MG63 (cell line): ENCODE data around the gene PGBD4. TPM values are rescaled to one million over a fixed set of nuclear protein-coding genes. Genes with fewer than 3 reads are reported as not detected.

ENCODE experiments used
- DNase-seq: peaks from one replicate; pipeline ENCODE4 v3.0.0-alpha.2; 2020
- H3K27me3 ChIP-seq: fragments of 250-450 bp; sonication (Bioruptor Pico); 2 replicates; pipeline ENCODE4 v1.5.1; 2020; ENCODE audit warnings: mild to moderate bottlenecking, moderate library complexity
- H3K36me3 ChIP-seq: fragments of 250-450 bp; sonication (Bioruptor Pico); 2 replicates; pipeline ENCODE4 v1.5.1; 2020; ENCODE audit warnings: mild to moderate bottlenecking, moderate library complexity
- H3K4me3 ChIP-seq: fragments of 250-450 bp; sonication (Bioruptor Pico); 2 replicates; pipeline ENCODE4 v1.5.1; 2020; ENCODE audit warnings: mild to moderate bottlenecking, moderate library complexity
- H3K9me3 ChIP-seq: fragments of 250-450 bp; sonication (Bioruptor Pico); 2 replicates; pipeline ENCODE4 v1.5.1; 2020; ENCODE audit warnings: mild to moderate bottlenecking, moderate library complexity
- total RNA-seq: library from RNA; depleted of rRNA; stranded (reverse); fragments of >200 nt; shearing (Covaris generic); gene quantifications from 2 replicates; pipeline ENCODE4 v1.2.3, GENCODE V29; 2014; ENCODE audit warnings: low replicate concordance; rRNA removed

Gene PGBD4
- total RNA-seq = 0.76 and 1.6 TPM in 2 replicates

DNA sequence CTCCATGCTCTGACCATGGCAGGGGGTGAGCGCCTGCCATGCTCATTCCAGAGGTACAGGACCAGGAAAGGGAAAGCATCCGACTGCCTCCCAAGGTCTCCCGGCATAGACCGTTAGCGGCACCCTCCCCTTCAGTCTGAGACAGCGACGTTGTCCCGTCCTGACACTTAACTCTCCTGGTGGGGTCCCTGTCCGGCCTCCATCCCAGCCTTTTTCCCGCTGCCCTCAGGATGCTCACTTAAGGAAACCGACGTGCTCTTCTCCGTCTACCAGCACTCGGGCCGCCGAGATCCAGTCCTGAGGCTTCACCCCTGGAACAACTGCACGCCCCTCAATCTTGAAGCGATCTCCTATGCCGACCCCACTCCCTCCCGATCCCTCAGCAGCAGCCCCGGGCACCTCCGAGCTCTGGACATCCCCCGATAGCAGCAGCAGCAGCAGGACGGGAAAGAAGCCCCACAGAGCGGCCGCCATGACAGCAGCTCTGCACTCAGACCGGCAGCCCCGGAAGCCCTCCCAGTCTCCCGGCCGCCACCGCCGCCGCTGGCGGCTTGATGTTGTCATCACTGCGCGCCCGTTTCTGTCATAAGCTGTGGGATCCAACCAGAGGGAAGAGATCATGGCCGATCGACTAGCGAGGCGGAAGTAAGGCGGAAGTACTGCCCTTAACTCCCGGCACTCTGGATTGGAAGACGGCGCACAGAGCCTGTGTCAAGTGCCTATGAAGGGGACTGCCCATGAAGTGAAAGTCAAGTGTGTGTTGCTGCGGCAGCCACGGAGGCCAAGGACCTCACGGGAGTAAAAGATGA is at the start of gene PGBD4, which contains the start of gene EMC7:
Gene PGBD4, plus strand, starts transcription at position 718 of the 809 bp plus-strand sequence. CDS start 449 bp downstream, outside the sequence.
Gene EMC7, minus strand, starts transcription at position 497 of the 809 bp plus-strand sequence. Its CDS starts 23 bp downstream, at position 474.
- peak; percentile 97 for DNase-seq
- no peaks in the 10 kb centered on the region for H3K9me3 ChIP-seq
- H3K36me3 ChIP-seq = no peaks in the 10 kb centered on the region; the same call in 1 of the 2 replicates
- H3K27me3 ChIP-seq = no peaks in the 10 kb centered on the region
- H3K4me3 ChIP-seq = peak within 1 kb of the TSS; percentile 98

DNA sequence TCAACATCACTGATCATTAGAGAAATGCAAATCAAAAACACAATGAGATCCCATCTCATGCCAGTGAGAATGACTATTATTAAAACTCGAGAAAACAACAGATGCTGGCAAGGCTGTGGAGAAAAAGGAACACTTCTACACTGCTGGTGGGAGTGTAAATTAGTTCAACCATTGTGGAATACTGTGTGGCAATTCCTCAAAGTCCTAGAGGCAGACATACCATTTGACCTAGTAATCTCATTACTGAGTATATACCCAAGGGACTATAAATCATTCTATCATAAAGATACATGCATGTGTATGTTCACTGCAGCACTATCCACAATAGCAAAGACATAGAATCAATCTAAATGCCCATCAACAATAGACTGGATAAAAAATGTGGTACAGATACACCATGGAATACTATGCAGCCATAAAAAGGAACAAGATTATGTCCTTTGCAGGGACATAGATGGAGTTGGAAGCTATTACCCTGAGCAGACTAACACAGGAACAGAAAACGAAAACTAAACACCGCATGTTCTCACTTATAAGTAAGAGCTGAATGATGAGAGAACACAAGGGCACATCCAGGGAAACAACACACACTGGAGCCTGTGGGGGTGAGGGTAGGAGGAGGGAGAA is 47.7 kb upstream of the PGBD4 start:
- no peak for DNase-seq
- H3K9me3 ChIP-seq = peaks cover 13% of the 10 kb centered on the region
- H3K36me3 ChIP-seq = no peaks in the 10 kb centered on the region
- no peaks in the 10 kb centered on the region for H3K27me3 ChIP-seq
- H3K4me3 ChIP-seq = no peak overlapping the region

DNA sequence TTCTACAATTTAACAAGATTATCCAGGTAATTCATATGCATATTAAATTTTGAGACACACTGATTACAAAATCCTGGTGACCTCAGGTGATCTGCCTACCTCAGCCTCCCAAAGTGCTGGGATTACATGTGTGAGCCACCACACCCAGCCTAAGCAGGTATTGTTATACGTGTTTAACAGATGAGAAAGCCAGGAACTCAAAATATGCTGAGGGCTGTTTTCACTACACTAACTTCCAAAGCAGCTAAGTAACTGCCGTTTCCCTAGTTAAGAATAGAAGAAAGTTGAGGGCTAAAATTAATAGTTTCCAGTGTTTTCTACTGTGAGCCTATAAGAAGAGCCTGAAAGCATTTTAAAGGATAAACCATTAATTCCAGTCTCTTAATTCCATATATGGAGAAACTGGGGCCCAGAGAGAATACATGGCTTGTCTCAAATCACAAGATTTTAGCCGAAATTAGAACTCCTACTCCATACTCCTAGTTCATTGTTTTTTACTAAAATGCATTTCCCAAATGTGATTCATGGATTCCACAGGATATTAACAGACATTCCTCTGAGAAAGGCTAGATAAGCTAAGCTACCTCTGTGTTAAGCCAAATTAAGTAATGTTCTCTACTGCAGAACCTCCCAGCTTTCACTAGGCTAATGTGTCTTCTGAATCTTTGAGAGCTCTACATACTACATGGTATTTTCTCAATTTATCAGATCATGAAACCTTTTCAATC is 45.9 kb upstream of the PGBD4 start:
- no peaks in the 10 kb centered on the region for H3K27me3 ChIP-seq
- H3K9me3 ChIP-seq = peaks cover 6% of the 10 kb centered on the region
- H3K4me3 ChIP-seq = no peak overlapping the region
- no peaks in the 10 kb centered on the region for H3K36me3 ChIP-seq
- no peak for DNase-seq

DNA sequence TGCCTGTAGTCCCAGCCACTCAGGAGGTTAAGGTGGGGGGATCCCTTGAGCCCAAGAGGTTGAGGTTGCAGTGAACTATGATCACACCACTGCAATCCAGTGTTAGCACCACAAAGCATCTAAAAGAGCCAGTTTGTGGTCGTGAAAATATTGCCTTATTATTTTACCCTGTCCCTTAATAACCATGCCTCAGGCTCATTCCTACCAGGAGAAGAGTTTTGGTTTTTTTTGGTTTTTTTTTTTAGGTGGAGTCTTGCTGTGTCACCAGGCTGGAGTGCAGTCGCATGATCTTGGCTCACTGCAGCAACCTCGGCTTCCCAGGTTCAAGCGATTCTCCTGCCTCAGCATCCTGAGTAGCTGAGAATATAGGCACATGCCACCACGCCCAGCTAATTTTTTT is 45.0 kb upstream of the PGBD4 start:
- H3K27me3 ChIP-seq = no peaks in the 10 kb centered on the region
- peaks cover 3% of the 10 kb centered on the region; the same call in 1 of the 2 replicates for H3K9me3 ChIP-seq
- H3K36me3 ChIP-seq = no peaks in the 10 kb centered on the region
- H3K4me3 ChIP-seq = no peak overlapping the region
- no peak for DNase-seq

DNA sequence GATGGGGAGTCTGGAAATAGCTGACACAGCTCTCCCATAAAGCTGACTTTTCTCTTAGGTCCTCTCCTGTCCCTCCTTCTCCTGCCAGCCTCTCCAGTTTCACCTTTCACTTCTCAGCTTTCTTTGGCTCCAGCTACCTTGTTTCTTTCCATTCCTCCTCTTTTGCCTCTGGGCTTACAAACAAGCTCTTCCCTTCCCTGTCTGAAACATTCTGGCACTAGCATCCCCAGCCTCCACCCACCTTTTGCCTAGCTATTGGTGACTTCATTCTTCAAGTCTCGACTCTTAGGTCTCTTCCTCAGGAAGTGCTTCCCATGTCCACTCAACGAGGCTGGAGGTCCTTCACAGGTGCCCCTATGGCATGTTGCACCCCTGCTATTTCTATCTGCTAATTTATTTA is 42.4 kb upstream of the PGBD4 start:
- Histone ChIP-seq H3K4me3 (no peak overlapping the region), H3K36me3 (no peaks in the 10 kb centered on the region), H3K27me3 (no peaks in the 10 kb centered on the region), H3K9me3 (no peaks in the 10 kb centered on the region)
- no peak for DNase-seq

DNA sequence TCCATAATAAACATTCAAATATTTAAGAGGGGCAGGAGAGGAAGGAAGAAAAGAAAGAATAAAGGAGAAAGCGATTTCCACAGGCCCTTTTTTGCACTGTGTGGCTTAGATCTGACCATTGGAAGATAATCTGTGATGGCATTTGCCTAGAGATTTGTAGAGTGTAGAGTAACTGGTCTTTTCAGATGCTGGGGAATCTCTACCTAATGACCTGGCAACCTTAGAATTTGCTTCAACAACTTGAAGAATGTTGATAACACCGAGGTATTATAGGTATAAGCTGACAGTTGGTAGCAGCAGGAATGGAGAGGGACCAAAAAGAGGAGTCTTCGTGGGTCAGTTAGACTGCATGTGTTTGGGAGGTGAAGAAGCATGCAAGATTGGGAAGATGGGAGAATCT is 41.9 kb upstream of the PGBD4 start:
- H3K9me3 ChIP-seq = no peaks in the 10 kb centered on the region
- no peak for DNase-seq

DNA sequence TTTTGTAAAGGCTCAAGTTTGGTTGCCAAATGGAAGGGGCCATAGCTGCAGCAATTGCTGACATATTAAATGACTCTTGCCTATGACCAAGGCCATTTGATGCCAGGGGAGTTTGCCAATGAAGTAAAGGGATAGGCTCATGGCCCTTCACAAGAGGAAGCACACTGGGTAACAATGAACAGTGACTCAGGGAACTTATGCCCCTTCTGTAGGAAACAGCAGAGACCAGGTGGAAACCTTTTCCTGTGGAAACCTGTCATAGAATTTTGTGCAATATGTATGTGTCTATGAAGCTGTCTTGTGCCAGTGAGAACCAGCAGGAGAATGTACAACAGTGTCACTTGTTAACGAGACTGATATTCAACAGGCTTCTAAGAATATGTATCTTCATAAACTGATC is 37.4 kb upstream of the PGBD4 start:
- DNase-seq = no peak
- no peaks in the 10 kb centered on the region for H3K9me3 ChIP-seq
- H3K27me3 ChIP-seq = no peaks in the 10 kb centered on the region
- no peaks in the 10 kb centered on the region for H3K36me3 ChIP-seq
- no peak overlapping the region for H3K4me3 ChIP-seq

More for the DNA sequence above, 41.9 kb upstream of the PGBD4 start:
- Histone ChIP-seq H3K27me3 (no peaks in the 10 kb centered on the region), H3K36me3 (no peaks in the 10 kb centered on the region), H3K4me3 (no peak overlapping the region)

DNA sequence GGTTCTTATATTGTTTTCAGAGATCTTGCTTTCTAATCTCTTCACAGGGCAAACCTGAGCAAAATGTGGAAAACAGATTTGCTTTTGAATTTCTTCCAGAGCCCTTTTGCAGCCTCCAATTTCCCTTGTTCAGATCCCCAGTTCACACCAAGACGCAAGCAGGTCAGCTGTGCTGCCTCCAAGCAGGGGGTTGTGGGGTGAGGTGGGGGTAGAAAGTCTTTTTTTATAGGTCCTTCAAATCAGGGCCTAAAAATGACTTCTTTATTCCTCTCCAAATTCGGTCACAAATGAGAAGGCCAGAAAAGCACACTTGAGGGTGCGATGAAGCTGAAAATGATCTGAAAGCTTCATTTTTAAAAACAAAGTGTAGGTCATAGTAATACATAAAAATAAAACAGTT is 36.6 kb upstream of the PGBD4 start:
- no peak overlapping the region for H3K4me3 ChIP-seq
- H3K36me3 ChIP-seq = no peaks in the 10 kb centered on the region
- no peaks in the 10 kb centered on the region for H3K27me3 ChIP-seq
- no peaks in the 10 kb centered on the region for H3K9me3 ChIP-seq
- no peak for DNase-seq

DNA sequence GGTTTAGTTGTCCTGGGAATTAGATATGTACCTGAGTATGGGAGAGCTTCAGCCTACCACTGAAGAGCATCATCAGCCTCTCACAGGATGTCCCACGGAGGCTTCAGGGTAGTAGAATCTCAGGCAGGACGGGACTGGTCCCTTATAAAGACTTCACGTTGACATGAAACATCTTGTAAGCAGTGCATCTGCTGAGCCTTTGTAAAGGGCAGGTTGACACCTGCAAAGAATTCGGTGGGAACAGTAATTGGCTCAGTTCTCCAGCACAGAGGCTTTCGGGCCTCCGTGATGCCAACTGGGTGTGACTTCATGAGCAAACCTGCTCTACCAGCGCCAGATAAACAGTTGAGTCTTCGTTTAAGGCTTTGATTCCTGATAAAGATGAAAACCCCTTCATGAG is 35.9 kb upstream of the PGBD4 start:
- Histone ChIP-seq H3K9me3 (no peaks in the 10 kb centered on the region), H3K27me3 (no peaks in the 10 kb centered on the region), H3K36me3 (no peaks in the 10 kb centered on the region), H3K4me3 (no peak overlapping the region)
- no peak for DNase-seq

DNA sequence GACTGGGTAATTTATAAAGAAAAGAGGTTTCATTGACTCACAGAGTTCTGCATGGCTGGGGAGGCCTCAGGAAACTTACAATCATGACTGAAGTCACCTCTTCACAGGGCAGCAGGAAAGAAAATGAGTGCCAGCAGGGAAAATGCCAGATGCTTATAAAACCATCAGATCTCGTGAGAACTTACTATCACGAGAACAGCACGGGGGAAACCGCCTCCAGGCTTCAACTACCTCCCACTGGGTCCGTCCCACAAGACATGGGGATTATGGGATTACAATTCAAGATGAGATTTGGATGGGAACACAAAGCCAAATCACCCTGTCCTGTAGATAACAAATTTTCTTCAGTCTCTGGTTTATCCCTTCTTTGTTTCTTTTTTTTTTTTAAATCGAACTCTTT is 31.9 kb upstream of the PGBD4 start:
- Histone ChIP-seq H3K27me3 (no peaks in the 10 kb centered on the region), H3K9me3 (no peaks in the 10 kb centered on the region), H3K36me3 (no peaks in the 10 kb centered on the region), H3K4me3 (no peak overlapping the region)
- no peak for DNase-seq

DNA sequence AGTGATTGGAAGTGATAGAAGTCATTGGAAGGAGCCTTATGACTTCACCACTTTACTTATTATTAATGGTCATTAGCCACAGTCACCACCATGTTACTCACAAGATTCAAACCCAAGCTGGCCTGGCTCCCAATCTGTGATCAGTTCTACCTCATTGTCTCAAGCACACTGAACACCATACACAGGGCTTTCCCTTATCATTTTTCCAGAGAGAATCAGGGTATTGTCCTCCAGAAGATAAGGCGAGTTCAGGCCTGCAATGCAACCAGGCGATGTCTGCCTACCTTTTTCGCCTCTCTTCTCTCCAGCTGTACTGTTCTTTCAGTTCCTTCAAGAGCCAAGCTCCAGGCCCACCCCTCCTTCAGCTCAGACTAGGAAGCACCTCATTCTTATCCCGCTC is 25.1 kb upstream of the PGBD4 start:
- DNase-seq = no peak
- Histone ChIP-seq H3K9me3 (no peaks in the 10 kb centered on the region), H3K36me3 (no peaks in the 10 kb centered on the region; the same call in 1 of the 2 replicates), H3K27me3 (no peaks in the 10 kb centered on the region), H3K4me3 (no peak overlapping the region)

DNA sequence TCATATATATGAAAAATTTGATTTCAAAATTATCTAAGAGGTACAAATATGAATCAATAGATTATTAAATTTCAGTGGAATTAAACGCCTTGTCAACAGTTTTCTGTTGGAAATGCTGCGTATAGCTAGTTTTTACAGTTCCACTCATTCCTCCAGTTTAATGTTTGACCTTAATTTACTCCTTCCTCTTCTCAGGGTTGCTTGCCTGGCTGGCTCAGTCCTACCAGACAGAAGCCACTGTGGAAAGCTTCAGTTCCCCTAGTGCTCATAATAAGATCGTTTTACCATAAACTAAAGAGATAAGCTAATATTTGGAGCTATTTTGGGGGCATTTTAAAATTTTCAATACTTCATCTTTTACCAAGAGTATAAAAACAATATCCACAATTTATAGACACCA is 23.0 kb upstream of the PGBD4 start:
- Histone ChIP-seq H3K36me3 (peaks cover 12% of the 10 kb centered on the region), H3K4me3 (no peak overlapping the region), H3K9me3 (no peaks in the 10 kb centered on the region), H3K27me3 (no peaks in the 10 kb centered on the region)
- no peak for DNase-seq

DNA sequence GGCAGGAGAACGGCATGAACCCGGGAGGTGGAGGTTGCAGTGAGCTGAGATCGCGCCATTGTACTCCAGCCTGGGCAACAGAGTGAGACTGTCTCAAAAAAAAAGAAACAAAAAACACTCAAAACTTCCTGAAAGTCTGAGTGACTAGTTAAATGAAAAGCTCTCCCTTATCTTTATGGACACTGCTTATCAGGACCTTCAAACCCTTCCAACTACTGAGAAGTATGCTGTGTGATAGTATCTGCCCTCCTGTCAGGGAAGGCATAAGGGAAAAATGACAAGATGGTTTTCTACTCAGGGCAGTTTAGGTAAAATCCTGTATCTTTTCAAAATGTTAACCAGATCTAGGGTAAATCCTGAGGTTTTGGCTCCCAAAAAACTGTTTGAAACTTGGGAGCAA is 22.0 kb upstream of the PGBD4 start:
- Histone ChIP-seq H3K4me3 (no peak overlapping the region), H3K27me3 (no peaks in the 10 kb centered on the region), H3K36me3 (peaks cover 12% of the 10 kb centered on the region), H3K9me3 (no peaks in the 10 kb centered on the region)
- no peak for DNase-seq

DNA sequence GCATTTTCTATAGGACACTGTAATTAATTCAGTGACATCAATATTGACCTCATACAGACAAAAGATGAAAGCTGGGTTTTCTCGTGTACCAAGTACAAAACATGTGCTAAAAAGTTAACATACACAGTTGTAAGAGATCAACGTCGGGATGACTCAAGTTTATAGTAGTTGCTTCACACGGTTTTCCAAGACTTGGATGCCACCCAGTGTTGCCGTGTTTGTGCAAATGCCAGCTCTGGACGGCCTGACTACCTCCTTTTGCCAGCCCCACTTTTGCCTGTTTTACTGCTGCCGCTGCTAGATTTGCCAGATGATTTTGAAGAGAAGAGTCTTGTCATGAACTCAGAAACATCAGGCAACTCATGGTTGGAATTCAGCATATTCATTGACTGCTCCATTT is 17.8 kb upstream of the PGBD4 start:
- H3K27me3 ChIP-seq = no peaks in the 10 kb centered on the region
- DNase-seq = peak; percentile 87
- peaks cover 28% of the 10 kb centered on the region for H3K36me3 ChIP-seq
- no peak overlapping the region for H3K4me3 ChIP-seq
- H3K9me3 ChIP-seq = no peaks in the 10 kb centered on the region

DNA sequence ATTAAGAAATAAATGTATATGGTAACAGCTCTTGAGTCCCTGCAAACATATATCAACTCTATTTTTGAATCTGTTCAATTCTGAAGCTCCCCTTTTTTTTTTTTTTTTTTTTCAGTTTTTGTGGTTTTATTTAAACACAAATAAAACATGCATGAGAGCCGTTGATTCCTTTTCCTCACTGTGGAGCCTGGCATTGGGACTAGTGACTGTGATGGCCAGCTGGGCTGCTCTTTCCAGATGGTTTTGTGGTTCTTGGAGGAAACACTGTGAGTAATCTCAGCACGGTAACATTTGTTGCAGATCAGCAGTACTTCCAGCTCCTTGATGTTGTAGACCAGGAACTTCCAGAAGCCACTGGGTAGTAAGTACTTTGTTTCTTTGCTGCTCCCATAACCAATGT is 16.1 kb upstream of the PGBD4 start:
- DNase-seq = peak; percentile 65
- Histone ChIP-seq H3K9me3 (no peaks in the 10 kb centered on the region), H3K36me3 (peaks cover 42% of the 10 kb centered on the region), H3K4me3 (no peak overlapping the region), H3K27me3 (no peaks in the 10 kb centered on the region)

DNA sequence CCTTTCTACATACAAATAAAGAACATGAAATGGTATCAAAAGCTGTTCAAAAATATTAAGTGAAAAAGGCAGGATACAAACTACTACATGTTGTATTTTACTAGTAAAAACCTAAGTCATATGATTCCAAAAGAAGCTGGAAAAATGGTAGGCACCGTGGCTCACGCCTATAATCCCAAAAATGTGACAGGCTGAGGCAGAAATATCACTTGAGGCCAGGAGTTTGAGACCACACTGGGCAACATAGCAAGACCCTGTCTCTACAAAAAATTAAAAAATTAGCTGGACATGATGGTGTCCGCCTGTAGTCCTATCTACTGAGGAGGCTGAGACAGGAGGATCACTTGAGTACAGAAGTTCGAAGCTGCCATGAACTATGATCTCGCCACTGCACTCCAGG is 2.0 kb upstream of the PGBD4 start:
- DNase-seq = no peak
- H3K36me3 ChIP-seq = peaks cover 3% of the 10 kb centered on the region; the same call in 1 of the 2 replicates
- H3K9me3 ChIP-seq = no peaks in the 10 kb centered on the region
- H3K27me3 ChIP-seq = no peaks in the 10 kb centered on the region
- peak overlapping the region; percentile 98; the same call in 1 of the 2 replicates for H3K4me3 ChIP-seq
